HL-60/S4 treated with retinoic acid at 250 ng/mL for 4 days and 3 days (cell line): ENCODE data around the gene BCAR1.
"Not testable (repeated sequence)": the region's sequence is repeated elsewhere in the genome, so short reads cannot be mapped to it uniquely, and the experiment has no call there.

ENCODE experiments used
- in situ Hi-C: fragments of 300-500 bp; cut with MboI; formaldehyde crosslinking; loops from 2 replicates; pipeline ENCODE4 v1.7.0; 2022; ENCODE audit warnings: low sequenced_read_pairs

The BCAR1 gene

DNA sequence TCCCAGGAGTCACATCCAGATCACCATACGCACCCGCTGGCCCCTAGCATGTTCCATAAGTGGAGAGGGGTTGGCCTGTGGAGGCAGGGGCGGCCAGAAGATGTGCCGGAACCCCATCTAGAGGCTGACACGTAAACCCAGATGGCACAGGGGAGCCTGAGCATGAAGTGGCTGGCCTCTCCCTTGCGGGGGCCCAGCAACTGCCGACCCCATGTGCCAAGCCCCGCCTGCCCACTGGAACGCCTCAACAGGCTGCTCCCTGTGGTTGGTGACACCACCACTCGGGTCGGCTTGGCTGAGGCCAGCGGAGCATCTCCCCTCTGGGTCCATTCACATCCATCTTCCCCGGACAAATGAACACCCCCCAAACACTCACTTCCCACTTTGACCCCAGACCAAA is 9.5 kb downstream of the BCAR1 start:
- in situ Hi-C loops, result no loop called here

DNA sequence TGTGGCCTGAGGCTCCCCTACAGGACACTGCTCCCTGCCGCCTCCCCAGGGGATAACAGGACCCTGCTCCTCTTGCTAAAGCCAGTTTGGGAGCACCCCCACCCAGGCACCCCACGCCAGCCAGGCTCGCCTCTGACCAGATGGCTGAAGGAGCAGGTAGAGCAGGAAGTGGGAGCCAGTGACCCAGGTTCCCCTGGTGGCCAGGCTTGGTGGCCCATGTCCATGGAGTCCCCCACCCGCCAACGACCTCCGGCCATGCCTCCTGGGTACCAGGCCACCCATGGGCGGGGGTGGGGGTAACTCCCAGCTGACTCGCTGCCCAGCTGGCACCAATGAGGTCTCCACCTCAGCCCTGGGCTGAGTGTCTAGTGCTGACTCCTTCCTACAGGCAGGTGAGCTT is 10.0 kb downstream of the BCAR1 start:
- in situ Hi-C loops, result no loop called here

DNA sequence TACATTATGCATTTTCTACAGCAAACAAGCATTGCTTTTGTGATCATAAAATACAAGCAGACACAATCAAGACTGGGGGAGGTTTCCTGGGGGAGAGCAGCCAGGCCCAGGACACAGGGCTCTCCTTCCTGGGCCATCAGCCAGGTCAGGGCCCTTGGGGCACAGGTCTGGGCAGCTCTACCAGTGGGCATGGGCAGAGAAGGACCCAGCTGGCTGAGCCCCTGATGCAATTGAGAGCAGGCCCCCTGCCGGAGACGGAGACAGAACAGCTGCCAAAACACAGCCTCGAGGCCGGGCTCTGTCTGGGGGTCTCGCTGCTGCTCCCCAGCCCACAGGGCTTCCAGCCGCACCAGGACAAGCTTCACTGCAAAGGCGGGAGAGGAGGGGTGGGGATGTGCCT is 10.8 kb downstream of the BCAR1 start:
- in situ Hi-C loops, result not testable (repeated sequence)

DNA sequence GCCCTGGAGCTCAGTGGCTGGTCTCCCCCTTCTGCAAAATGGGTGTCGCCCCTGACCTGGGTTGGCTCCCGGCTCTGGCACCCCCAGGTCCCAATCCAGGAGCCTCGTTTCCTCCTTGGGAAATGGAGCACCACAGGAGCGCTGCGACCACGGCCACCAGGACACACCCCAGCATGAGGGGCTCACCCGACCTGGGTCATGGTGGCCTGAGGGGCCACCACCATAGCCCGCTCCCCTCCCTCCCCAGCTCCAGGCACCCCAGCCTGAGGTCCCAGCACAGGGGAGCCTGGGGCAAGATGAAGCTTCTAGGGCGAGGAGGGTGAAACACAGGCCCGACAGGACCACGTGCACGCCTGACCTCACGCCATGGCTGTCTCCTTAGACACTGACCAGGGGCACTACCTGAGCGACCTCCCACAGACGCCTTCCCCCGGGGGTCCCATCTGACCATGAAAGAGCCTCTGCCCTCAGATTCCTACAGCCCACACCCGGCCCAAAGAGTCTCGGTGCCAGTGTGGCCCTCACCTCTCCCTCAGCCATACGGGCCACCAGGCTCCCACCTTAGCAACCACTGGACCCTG is 11.8 kb downstream of the BCAR1 start:
- in situ Hi-C loops, result no loop called here

DNA sequence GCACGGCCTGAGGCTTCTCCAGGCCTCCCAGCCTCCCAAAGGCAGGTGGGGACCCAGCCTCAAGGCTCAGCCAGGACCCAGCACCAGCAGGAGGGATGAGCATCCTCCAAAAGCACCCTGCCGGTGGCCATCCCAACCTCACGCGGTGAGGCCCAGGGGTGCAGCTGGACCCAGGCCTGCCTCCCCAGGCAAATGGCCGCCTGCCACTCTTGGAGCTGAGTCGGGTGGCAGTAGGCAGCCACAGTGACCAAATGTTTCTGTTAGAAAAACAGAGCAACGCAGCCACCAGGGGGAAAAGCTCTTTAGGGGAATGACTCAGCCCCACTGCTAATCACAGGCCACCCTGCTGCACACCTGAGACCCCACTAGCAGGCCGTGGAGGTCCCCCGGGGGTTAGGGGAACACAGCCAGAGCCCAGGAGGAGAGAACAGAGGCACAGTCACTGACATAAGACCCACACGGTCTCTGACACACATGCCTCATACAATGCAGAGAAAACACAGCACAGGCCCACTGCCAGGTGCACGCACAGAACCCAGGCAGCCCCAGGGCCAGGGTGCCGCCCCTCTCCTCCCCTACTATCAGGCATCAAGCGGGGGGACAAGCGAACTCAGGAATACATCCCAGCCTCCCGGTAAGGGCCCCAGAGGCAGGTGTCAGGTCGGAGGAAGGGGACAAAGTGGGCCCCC is 12.4 kb downstream of the BCAR1 start:
- in situ Hi-C loops, result no loop called here

DNA sequence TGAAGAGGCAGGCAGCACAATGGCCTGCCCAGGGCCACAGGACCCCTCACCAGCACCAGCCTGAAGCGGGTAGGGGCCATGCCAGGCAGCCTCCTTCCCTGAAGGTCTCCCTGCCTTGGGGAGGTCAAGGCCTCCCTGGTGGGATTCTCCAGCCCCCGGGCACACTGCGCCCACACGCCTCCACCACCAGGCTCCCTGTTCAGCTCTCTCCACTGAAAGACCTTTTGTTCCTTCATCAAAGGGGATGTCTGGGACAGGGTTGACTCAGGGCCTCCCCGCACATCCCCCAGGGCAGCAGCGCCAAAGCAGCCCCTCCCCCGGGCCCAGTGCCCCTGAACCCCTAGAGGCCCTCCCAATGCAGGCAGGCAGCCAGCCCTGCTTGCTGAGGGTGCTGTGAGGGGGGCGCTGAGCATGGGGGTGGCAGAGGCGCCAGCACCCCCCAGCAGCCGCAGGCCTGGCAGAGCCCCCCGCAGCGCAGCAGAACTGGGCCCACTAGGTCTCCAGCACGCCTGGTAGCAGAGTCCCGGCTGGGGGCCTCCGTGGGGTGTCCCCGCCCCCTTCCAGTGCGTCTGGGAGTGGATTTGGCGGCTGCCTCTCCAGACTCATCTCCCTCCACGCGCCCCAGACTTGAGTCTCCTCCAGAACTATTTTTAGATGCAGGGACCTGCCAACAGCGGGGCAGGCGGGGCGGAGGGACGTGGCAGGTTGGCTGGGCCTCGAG is 13.1 kb downstream of the BCAR1 start:
- in situ Hi-C loops, result no loop called here

DNA sequence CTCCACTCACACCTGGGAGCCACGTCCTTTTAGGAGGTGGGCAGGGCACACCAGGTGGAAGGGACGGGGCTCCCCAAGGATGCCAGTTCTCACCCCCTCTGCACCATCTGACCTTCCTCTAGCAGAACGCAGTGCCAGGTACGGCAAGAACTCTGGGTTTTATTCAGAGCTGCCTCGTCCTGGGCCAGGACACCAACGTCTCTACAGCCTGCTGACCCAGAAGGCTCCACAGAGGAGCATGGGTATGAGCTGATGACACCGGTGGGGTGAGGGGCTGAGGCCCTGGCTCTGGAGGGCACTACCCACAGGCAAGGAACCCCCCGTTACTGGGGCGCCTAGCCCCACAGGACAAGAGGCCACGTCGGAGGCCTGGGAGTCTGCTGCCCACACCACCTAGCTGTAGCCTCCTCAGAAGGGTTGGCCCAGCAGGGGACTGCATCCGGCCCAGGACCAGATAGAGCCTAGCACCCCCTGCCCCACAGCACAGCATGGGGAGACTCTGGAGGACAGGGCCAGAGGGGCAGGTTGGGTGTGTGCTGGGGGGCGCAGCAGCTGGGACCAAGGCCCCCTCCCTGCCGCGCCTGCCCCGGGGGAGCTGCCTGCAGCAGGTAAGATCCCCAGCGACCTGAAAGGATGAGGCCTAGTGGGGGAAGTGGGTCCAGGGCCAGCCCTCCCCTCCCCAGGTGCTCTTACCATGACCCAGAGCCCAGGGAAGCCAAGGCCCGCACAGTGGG is 13.9 kb downstream of the BCAR1 start:
- in situ Hi-C loops, result no loop called here

DNA sequence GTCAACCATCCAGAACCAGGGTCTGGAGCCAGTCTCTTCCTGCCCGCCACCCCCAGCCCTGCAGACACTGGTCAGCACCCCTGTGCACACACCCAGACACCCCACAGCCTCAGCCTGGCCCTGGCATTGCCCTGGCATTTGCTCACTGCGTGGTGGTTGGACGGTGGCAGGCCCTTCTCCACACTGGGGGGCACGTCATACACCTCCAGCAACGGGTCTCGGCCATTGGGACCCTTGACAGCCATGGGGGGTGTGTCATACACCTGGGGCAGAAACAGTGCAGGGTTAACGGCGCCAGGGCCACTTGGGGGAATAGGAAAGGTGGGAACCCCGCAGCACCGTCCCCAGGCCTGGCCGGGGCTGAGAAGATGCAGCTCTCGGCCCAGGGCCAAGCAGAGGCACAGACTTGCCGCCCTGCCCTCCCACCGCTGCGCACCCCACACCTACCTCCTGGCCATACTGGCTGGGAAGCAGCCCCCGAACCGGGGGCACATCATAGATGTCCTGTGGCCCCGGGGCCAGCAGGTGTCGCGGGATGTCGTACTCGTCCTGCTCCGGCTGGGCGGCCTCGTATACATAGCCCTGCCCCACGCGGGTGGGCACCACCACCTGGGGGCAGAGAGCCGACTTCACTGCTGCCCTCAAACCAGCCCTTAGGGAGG is 14.6 kb downstream of the BCAR1 start:
- in situ Hi-C loops, result no loop called here

DNA sequence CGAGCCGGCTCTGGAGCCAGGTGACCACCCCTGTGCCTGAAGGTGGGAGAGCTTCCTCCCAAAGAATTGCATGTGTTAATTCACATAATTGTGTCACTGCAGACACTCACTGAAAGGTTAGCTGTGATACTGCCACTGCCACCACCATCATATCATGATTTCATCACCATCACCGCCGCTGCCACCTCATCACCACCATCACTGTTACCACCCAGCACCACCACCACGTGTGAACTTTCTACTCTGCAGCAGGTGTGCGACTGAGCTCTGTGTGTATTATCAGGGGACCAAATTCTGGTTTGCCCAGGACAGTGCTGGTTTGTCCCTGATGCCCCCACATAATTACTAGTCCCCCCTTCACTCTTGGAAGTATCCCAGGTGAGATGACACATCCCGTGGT is 15.2 kb downstream of the BCAR1 start:
- in situ Hi-C loops, result no loop called here

DNA sequence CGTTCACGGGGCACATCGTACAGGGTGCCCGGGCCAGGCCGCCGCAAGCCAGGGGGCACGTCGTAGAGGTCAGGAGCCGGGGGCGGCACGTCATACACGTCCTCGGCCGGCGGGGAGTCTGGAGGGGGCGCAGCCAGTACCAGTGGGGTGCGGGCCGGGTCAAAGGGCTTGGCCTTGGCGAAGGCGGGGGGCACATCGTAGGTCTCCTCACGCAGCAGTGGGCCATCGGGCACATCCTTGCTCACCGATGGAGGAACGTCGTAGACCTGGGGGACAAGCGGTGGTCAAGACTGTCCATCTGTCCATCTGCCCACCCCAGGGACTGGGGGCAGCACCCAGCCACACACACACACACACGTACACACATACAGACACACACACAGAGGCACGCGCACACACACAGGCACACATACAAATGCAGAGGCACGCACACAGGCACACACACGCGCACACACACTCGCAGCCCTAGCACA is 15.7 kb downstream of the BCAR1 start:
- in situ Hi-C loops, result no loop called here

DNA sequence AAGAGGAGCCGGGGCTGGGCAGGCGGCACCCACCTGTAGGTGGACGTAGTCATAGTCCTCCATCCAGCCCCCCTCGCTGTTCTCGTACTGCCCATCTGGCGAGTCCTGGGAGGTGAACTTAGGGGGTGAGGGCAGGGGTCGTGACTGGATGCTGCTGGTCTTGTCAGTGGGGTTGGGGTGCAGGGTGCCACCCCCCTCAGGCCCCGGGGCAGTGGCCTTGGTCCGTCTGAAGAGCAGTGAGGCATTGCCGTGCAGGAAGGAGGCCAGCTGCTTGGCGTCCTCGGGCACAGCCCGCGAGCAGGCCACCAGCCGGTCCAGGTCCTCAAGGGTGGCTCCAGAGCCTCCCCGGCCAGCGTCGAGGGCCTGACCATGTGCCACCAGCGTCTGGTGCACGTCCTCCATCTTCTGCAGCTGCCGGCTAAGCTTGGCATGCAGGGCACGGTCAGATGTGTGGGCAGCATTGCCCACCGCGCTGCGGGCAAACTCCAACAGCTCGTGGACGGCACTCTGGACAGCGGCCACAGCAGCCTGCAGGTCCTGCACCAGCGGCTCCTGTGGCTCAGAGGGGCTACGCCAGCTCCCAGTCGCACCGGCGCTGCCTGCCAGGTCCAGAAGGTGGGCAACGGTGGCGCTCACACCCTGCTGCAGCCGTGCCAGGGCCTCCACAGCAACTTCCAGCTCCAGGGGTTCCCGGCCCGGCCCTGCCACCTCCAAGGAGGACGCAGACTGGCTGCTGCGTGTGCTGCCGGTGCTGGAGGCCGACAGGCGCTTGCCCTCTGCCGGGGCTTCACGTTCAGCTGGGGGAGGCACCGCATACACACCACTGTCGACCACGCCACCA is 16.3 kb downstream of the BCAR1 start:
- in situ Hi-C loops, result no loop called here

DNA sequence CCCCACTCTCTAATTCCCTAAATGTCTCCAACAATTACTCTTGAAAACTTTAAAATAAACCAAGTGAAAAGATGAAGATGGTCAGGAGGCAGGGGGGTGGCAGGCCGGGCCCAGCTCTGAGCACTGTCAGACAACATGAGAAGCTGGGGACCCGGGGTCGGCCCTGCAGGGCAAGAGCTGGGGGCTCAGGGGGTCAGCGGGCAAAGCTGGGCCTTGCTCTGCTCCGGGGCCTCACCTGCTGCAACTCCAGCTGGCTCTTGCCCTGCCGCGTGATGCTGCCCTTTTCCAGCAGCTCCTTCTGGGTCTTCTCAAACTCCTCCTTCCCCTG is 17.8 kb downstream of the BCAR1 start:
- in situ Hi-C loops, result no loop called here

DNA sequence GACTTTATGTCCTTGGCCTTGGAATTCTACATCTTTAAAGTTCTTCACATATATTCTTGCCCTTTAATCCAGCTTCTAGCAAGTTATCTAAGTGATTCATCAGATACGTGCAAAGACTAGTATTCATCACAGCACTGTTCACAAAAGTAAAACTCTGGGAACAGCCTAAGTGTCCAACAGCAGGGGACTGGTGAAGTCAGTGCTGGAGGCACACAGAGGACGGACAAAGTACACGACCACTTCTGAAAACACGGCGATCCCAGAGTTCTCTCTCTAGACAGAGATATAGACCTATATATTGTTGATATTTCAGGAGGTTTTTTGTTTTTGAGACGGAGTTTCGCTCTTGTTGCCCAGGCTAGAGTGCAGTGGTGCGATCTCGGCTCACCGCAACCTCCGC is 19.9 kb downstream of the BCAR1 start:
- in situ Hi-C loops, result no loop called here

DNA sequence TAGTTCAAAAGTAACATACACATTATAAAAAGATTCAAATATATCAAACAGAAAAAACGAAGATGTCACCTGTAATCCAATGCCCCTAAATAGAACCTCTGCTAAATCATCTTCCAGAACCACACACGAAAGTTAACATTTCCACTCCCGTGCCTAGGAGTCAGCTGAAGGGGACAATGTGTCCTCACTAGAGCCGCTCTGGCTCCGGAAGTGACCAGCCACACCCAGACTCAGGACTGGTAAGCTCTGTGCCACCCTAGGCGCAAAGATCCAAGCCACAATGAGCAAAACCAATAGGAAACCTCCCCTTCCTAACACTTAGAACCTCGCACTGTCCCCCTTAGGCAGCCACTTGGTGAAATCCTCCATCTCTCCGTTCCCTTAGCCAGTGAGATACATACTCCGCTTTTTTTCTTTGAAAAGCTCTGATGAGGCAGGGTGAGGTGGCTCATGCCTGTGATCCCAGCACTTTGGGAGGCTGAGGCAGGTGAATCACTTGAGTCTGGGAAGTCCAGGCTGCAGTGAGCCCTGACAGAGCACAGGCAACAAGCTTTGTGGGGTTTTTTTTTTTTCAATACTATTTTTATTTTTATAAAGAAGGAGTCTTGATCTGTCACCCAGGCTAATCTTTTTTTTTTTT is 20.8 kb downstream of the BCAR1 start:
- in situ Hi-C loops, result no loop called here

DNA sequence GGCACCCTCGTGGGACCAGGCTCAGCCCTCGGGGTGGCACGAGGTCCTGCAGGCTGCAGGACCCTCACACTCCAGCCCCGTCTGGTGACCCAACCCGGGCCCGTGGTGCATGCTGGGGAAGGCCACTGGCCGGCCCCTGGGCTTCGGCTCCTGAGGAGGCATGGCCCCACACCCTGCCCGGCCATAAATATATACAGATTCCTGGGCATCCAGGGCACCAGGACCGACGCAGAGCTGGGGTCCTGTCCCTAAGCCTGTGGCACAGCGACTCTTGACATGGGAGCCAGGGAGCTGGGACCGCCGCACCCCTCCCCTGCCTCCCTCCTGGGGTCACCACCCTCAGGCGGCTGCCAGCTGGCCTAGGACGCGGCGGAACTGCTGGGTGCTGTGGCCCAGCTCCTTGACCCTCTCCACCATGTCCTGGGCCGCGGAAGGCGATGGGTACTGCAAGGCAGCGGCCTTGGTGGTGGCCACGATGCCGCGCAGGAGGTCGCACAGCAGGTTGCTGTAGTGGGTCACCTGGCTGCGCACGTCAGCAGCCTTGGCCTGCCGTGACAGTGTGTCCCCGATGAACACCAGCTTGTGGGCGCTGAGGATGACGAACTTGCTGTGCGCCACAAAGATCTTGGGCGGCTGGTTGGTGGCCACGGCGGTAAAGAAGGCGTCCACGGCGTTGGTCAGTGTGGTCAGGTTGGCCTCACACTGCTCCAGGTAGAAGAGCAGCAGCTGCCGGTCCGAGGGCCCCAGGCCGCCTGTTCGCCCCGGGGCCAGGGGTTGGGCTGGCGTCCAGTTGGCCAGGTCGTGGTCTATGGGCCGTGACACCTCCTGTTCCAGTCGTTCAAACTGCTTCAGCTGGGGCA is 22.0 kb downstream of the BCAR1 start:
- in situ Hi-C loops, result no loop called here

DNA sequence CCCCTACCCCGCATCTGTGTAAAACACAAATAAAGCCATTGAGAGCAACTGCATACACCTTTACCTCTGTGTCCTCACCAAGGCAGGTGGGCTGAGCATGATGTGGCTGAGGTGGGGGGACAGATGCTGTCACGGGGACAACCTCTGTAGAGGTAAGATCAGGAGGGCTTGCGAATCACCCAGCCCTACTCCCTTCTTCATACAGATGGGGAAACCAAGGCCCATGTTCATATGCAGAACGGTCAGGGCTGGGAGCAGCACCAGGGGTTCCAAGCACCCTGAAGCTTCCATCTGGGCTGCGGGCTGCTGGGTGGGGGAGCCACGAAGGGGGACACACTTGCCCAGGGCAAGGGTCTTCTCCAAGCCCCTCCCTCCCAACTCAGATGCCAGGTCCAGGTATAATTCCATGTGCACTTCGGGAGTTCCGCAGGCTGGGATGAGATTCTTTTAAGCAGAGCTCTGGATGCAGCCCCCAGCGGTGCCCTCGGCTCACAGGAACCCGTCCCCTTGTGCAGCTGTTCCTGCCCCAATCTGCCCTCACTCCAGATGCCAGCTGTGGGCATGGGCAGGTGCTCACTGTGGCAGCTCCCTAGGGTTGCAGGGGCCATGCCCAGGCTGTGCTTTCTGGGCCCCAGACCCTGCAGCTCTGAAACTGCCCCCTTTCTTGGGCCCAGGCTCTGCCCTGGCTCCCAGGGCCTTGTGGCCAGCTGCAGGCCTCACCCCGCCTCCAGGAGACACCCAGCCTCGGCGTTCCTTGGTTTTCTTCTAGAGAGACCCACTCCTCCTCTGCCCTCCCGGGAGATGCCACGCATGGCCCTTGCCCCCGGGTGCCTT is 23.1 kb downstream of the BCAR1 start:
- in situ Hi-C loops, result no loop called here

DNA sequence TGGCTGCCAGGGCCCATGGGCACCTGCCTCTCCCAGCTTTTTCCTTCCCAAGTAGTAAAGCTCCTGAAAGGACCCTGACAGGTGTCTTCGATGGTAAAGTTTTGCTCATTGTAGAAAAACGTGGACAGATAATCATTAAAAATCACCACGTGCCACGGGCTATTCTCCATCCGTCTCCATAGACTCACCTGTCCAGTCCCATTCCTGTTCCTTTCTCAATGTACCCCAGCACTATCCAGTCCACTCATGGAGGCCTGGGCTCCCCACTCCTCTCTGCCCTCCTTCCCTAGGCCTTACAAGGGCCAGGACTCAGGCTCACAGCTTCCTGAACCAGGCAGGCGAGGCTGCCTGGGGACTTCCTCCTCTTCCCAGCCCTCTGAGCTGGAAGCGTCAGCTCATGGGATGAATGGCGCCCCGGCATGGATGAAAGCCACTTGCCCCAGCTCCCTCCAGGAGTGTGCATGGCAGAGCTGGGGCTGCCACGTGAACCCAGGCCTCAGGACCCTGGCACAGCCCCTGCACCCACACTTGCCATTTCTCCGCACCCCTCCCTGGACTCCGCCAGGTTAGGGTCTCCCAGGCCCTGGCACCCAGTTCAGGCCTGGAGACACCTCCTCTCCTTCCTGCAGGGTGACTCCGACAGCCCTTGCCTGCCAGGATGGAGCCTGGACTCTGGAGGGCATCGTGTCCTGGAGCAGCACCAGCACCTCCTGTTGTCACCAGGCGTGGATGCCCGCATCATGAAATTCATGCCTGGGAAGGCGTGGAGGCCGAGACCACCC is 23.9 kb downstream of the BCAR1 start:
- in situ Hi-C loops, result no loop called here
